DND-41 (cell line): Measurements from ENCODE around the gene ADGRF5.

Source experiments
- ATAC-seq: fragments of 200-7000 bp; cut with Tn5 transposase; 3 replicates; pipeline ENCODE4 v1.9.1; 2021; ENCODE audit warnings: low read depth; ENCODE audit not compliant: insufficient read depth
- DNase-seq: peaks from one replicate; pipeline ENCODE4 v3.0.0-alpha.2; 2020
- H2AFZ ChIP-seq: 2 replicates; pipeline ENCODE4 v1.6.0; 2012; ENCODE audit warnings: low read depth, low read length
- H3K27ac ChIP-seq: 2 replicates; pipeline ENCODE4 v1.5.1; 2012; ENCODE audit warnings: low read length, inconsistent platforms
- H3K27me3 ChIP-seq: fragments of 200-600 bp; sonication (generic); 2 replicates; pipeline ENCODE4 v1.6.0; 2012; ENCODE audit warnings: low read length, mild to moderate bottlenecking, inconsistent platforms; ENCODE audit not compliant: insufficient read depth, poor library complexity
- H3K36me3 ChIP-seq: 2 replicates; pipeline ENCODE4 v1.5.1; 2012; ENCODE audit warnings: low read length, inconsistent platforms; ENCODE audit not compliant: insufficient read depth
- H3K4me1 ChIP-seq: 2 replicates; pipeline ENCODE4 v1.5.1; 2012; ENCODE audit warnings: mild to moderate bottlenecking, low read length; ENCODE audit not compliant: insufficient read depth
- H3K4me2 ChIP-seq: 2 replicates; pipeline ENCODE4 v1.6.0; 2012; ENCODE audit warnings: mild to moderate bottlenecking, moderate library complexity, low read length, inconsistent platforms; ENCODE audit not compliant: insufficient read depth
- H3K4me3 ChIP-seq, 2 experiments: fragments of 200-600 bp in 1 of 2; shearing (Covaris generic) in 1 of 2; 2 replicates each; pipeline ENCODE4 v1.5.1; 2012 to 2016; ENCODE audit warnings: inconsistent platforms in 2 of 2, low read length in 2 of 2, mild to moderate bottlenecking in 2 of 2, low read depth in 1 of 2, moderate library complexity in 1 of 2
- H3K79me2 ChIP-seq: 2 replicates; pipeline ENCODE4 v1.6.0; 2012; ENCODE audit warnings: low read length, inconsistent platforms; ENCODE audit not compliant: insufficient read depth
- H3K9ac ChIP-seq: 2 replicates; pipeline ENCODE4 v1.6.0; 2012; ENCODE audit warnings: low read depth, mild to moderate bottlenecking, inconsistent platforms, low read length, moderate library complexity
- H3K9me3 ChIP-seq: 2 replicates; pipeline ENCODE4 v1.5.1; 2012; ENCODE audit warnings: low read length, moderate library complexity, mild to moderate bottlenecking, inconsistent platforms; ENCODE audit not compliant: insufficient read depth, severe bottlenecking
- H4K20me1 ChIP-seq: 2 replicates; pipeline ENCODE4 v1.6.0; 2012; ENCODE audit warnings: low read length; ENCODE audit not compliant: insufficient read depth
- EZH2 ChIP-seq: IDR thresholded peaks from 3 replicates; pipeline ENCODE4 v1.6.1; 2012; ENCODE audit warnings: borderline replicate concordance, low read depth, mild to moderate bottlenecking, moderate library complexity, low read length, inconsistent platforms; ENCODE audit not compliant: severe bottlenecking
- TF ChIP-seq, protein P1 (sequence below): IDR thresholded peaks from 2 replicates; pipeline ENCODE4 v1.5.1; 2012; ENCODE audit warnings: borderline replicate concordance, low read length, moderate library complexity, mild to moderate bottlenecking; ENCODE audit not compliant: poor library complexity, severe bottlenecking; ENCODE audit errors: extremely low read depth

ADGRF5 gene

GRCh38 chr6:46940433-46941226 is 18.9 kb upstream of the ADGRF5 start:
- TF ChIP-seq, protein P1, sequence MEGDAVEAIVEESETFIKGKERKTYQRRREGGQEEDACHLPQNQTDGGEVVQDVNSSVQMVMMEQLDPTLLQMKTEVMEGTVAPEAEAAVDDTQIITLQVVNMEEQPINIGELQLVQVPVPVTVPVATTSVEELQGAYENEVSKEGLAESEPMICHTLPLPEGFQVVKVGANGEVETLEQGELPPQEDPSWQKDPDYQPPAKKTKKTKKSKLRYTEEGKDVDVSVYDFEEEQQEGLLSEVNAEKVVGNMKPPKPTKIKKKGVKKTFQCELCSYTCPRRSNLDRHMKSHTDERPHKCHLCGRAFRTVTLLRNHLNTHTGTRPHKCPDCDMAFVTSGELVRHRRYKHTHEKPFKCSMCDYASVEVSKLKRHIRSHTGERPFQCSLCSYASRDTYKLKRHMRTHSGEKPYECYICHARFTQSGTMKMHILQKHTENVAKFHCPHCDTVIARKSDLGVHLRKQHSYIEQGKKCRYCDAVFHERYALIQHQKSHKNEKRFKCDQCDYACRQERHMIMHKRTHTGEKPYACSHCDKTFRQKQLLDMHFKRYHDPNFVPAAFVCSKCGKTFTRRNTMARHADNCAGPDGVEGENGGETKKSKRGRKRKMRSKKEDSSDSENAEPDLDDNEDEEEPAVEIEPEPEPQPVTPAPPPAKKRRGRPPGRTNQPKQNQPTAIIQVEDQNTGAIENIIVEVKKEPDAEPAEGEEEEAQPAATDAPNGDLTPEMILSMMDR, result no peak
- no peak for TF ChIP-seq EZH2
- Histone ChIP-seq H3K36me3 (no peaks in the 10 kb centered on the region), H3K4me2 (no peak overlapping the region), H3K79me2 (no peaks in the 10 kb centered on the region), H3K9me3 (no peaks in the 10 kb centered on the region), H3K9ac (no peak overlapping the region), H3K4me3 (no peak overlapping the region), H2AFZ (no peak overlapping the region), H4K20me1 (no peaks in the 10 kb centered on the region), H3K4me1 (no peaks in the 10 kb centered on the region), H3K27ac (no peak overlapping the region), H3K27me3 (no peaks in the 10 kb centered on the region)
- ATAC-seq (no peak), DNase-seq (no peak)

GRCh38 chr6:46937642-46938041 is 15.9 kb upstream of the ADGRF5 start:
- no peak for ATAC-seq
- H3K4me3 ChIP-seq, result no peak overlapping the region

GRCh38 chr6:46935687-46936086 is 13.9 kb upstream of the ADGRF5 start:
- Histone ChIP-seq H3K9ac (no peak overlapping the region), H3K27ac (no peak overlapping the region), H2AFZ (no peak overlapping the region), H3K9me3 (no peaks in the 10 kb centered on the region), H3K36me3 (no peaks in the 10 kb centered on the region), H3K4me3 (no peak overlapping the region), H3K4me1 (no peaks in the 10 kb centered on the region), H3K4me2 (no peak overlapping the region), H3K27me3 (no peaks in the 10 kb centered on the region), H3K79me2 (no peaks in the 10 kb centered on the region), H4K20me1 (no peaks in the 10 kb centered on the region; the same call in 1 of the 2 replicates)
- DNase-seq (no peak), ATAC-seq (no peak)
- TF ChIP-seq EZH2, result no peak
- TF ChIP-seq, protein P1, result no peak

More at GRCh38 chr6:46937642-46938041, 15.9 kb upstream of the ADGRF5 start:
- DNase-seq, result no peak
- H2AFZ ChIP-seq, result no peak overlapping the region
- H3K4me2 ChIP-seq, result no peak overlapping the region
- no peaks in the 10 kb centered on the region for H3K36me3 ChIP-seq
- H3K27ac ChIP-seq, result no peak overlapping the region
- H3K9me3 ChIP-seq, result no peaks in the 10 kb centered on the region
- no peaks in the 10 kb centered on the region for H4K20me1 ChIP-seq
- H3K4me1 ChIP-seq, result no peaks in the 10 kb centered on the region
- H3K27me3 ChIP-seq, result no peaks in the 10 kb centered on the region
- TF ChIP-seq, protein P1, result no peak
- no peak for TF ChIP-seq EZH2
- H3K79me2 ChIP-seq, result no peaks in the 10 kb centered on the region
- no peak overlapping the region for H3K9ac ChIP-seq
